CD4-positive, alpha-beta T cell treated with Interferon alpha-2 for 1 hour (primary cell): Measurements from ENCODE around the gene MANBA.
"Not testable (repeated sequence)": the region's sequence is repeated elsewhere in the genome, so short reads cannot be mapped to it uniquely, and the experiment has no call there.

ENCODE experiments used
- DNase-seq, 2 donors: peaks; one replicate each; pipeline ENCODE4 v3.0.0-alpha.2; 2020 to 2022

The MANBA gene

GRCh38 chr4:102619021-102619420 is 141.7 kb downstream of the MANBA start:
- DNase-seq: not testable (repeated sequence)

GRCh38 chr4:102616636-102617035 is 144.1 kb downstream of the MANBA start:
- DNase-seq: no peak

- DNase-seq: peak; percentile 43 to 70
Observed at GRCh38 chr4:102614801-102615200, 146.0 kb downstream of the MANBA start.

- peak; percentile 48 to 78 for DNase-seq
Observed at GRCh38 chr4:102612824-102613366, 147.9 kb downstream of the MANBA start.

- DNase-seq: no peak
Observed at GRCh38 chr4:102612210-102612609, 148.6 kb downstream of the MANBA start.

- no peak for DNase-seq
Observed at GRCh38 chr4:102610476-102610875, 150.3 kb downstream of the MANBA start.

- DNase-seq: no peak
Observed at GRCh38 chr4:102610007-102610406, 150.8 kb downstream of the MANBA start.

GRCh38 chr4:102608190-102608589 is 152.6 kb downstream of the MANBA start:
- no peak for DNase-seq

- no peak for DNase-seq
Observed at GRCh38 chr4:102606846-102607450, 153.8 kb downstream of the MANBA start.

GRCh38 chr4:102606261-102606660 is 154.5 kb downstream of the MANBA start:
- no peak for DNase-seq

- no peak for DNase-seq
Observed at GRCh38 chr4:102604222-102604940, 156.4 kb downstream of the MANBA start.

- no peak for DNase-seq
Observed at GRCh38 chr4:102601586-102602227, 159.1 kb downstream of the MANBA start.

- no peak for DNase-seq
Observed at GRCh38 chr4:102600689-102601088, 160.1 kb downstream of the MANBA start.

- no peak for DNase-seq
Observed at GRCh38 chr4:102599886-102600285, 160.9 kb downstream of the MANBA start.

GRCh38 chr4:102599455-102599854 is 161.3 kb downstream of the MANBA start:
- no peak for DNase-seq

- peak in 1 of 2 donors; percentile 37 for DNase-seq
Observed at GRCh38 chr4:102598762-102599374, 161.9 kb downstream of the MANBA start.

GRCh38 chr4:102598086-102598761 is 162.5 kb downstream of the MANBA start:
- peak in 1 of 2 donors; percentile 70 for DNase-seq

- DNase-seq: no peak
Observed at GRCh38 chr4:102596532-102596931, 164.2 kb downstream of the MANBA start.

GRCh38 chr4:102594000-102594399 is 166.8 kb downstream of the MANBA start:
- no peak for DNase-seq

- DNase-seq: no peak
Observed at GRCh38 chr4:102593147-102593546, 167.6 kb downstream of the MANBA start.

- no peak for DNase-seq
Observed at GRCh38 chr4:102592256-102592655, 168.5 kb downstream of the MANBA start.

GRCh38 chr4:102589743-102590142 is 171.0 kb downstream of the MANBA start:
- DNase-seq: no peak

- peak; percentile 54 to 78 for DNase-seq
Observed at GRCh38 chr4:102586644-102587021, 174.1 kb downstream of the MANBA start.
